Progenitor cell of endocrine pancreas (in vitro differentiated cells): ENCODE results near the gene MYPN. TPM values are rescaled to one million over a fixed set of nuclear protein-coding genes. Genes with fewer than 3 reads are reported as not detected.

ENCODE experiments used
- total RNA-seq: library from RNA; stranded (reverse); gene quantifications from 2 replicates; pipeline ENCODE4 v1.2.1, GENCODE V29; 2021

The MYPN gene
- total RNA-seq, 1 donor from 2014 or later: 0.05 TPM

Other genes starting within 250 kb of the MYPN start
- gene SIRT1, start 224.8 kb upstream of the MYPN start, total RNA-seq: 35.0 and 36.2 TPM in 2 replicates
- gene HERC4, start 34.2 kb upstream of the MYPN start, total RNA-seq: 62.1 and 63.8 TPM in 2 replicates
- 0.65 and 0.73 TPM in 2 replicates for gene ATOH7, start 122.6 kb downstream of the MYPN start, total RNA-seq
- gene HNRNPH3, start 222.6 kb downstream of the MYPN start, total RNA-seq: 222 and 225 TPM in 2 replicates
- 9.6 and 11.1 TPM in 2 replicates for gene PBLD, start 223.4 kb downstream of the MYPN start, total RNA-seq